ENCODE data around the gene NTNG1.
A peak's percentile ranks its signal among the peaks of the same experiment; 100 is the strongest.
"Not testable (repeated sequence)": the region's sequence is repeated elsewhere in the genome, so short reads cannot be mapped to it uniquely, and the experiment has no call there.

NTNG1 gene

GRCh38 chr1:107200631-107201030, 59.8 kb downstream of the NTNG1 start:
- DNase-seq: no peak

DNA sequence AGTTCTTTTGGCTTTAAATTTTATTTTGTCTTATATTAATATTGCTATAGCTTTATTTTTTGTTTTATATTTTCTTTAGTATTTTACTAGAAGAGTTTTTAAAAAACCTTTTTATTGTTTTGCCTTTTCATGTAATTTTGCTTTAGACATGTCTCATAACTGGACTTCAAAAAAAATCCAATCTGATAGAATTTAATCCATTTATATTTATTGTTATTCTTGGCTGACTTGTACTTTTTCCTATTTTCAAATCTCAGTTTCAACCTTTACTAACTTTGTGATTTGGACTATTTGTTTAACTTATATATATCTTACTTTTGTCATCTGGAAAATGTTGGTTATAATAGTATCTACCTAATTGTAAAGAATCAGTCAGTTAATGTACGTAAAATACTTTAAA, 61.2 kb downstream of the NTNG1 start:
- DNase-seq: no peak

GRCh38 chr1:107213225-107213624, 72.4 kb downstream of the NTNG1 start:
- no peak for DNase-seq

DNA sequence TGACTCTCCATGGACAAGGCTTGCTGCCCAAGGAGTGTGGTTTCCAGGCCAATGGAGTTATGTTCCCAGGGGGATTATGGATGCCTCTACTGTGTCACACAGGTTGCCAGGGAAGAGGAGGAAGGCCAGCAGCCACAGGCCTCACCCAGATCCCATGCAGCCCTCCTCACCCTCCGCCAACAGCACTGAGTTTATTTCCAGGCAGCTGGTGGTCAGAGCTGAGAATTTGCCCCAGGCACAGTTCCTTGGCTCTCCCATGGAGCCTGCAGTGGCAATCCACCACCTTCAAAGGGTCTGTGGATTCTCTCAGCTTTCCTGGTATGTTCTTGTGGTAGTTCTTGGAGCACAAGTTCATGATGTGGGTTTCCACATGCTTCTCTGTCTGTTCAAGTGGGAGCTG, 79.2 kb downstream of the NTNG1 start:
- no peak for DNase-seq

GRCh38 chr1:107225706-107226105, 84.9 kb downstream of the NTNG1 start:
- DNase-seq: no peak

GRCh38 chr1:107228704-107229371, 88.0 kb downstream of the NTNG1 start:
- no peak for DNase-seq

- DNase-seq: no peak
Observed at GRCh38 chr1:107229711-107230110, 88.9 kb downstream of the NTNG1 start.

- DNase-seq: no peak
Observed at GRCh38 chr1:107230121-107230520, 89.3 kb downstream of the NTNG1 start.

DNA sequence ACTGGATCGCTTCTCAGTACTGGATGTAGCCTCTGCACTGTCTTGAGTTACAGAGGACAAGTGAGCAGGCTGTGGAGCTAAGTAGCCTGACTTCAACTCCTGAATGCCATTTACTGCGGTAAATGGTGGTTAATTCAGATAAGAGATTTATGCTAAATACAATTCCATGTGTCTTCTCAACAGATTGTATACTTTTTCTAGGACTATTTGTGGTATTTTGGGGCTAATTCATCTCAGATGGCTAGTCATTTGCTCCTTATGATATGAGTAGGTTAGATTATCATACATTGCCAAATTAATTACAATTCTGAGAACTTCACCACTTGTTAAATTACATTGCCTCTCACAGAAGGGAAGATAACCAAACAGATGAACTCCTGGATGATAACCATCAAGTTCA, 90.5 kb downstream of the NTNG1 start:
- no peak for DNase-seq

DNA sequence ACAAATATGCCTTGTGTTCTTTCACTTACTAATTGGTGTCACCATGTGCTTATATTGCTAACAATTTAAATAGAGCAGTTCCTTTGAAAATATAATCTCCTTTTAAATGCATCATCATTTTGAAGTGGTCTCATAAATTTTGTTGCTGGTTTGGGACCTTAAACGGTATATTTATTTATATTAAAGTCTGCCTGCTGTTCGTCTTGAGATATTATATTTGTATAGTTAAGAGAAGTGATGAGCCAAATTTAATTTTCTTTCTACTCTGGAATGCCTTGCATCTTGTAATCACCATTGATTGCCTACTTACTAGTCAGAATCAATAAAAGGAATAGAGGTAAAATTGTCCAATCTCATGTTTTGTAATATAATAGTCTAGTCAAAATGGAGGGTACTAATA, 91.6 kb downstream of the NTNG1 start:
- no peak for DNase-seq

DNA sequence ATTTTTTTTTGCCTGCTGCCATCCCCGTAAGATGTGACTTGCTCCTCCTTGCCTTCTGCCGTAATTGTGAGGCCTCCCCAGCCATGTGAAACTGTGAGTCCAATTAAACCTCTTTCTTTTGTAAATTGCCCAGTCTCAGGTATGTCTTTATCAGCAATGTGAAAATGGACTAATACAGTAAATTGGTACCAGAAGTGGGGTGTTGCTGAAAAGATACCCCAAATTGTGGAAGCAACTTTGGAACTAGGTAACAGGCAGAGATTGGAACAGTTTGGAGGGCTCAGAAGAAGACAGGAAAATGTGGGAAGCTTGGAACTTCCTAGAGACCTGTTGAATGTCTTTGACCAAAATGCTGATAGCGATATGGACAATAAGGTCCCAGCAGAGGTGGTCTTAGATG, 95.9 kb downstream of the NTNG1 start:
- not testable (repeated sequence) for DNase-seq

DNA sequence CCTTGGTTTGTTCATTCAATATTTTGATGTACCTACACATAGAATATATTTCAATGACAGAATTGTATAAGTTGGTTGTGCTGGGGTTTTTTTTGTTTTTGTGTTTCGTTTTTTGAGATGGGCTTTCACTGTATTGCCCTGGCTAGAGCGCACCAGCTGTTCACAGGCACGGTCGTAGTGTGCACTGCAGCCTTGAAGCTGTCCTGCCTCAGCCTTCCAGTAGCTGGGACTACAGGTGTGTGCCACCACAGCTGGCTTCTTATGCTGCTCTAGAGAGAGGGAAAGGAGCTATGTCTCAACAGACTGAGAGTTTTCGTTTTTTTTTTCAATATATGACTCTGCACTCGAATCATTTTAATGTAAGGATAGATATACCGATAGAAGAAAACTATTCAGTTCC, 102.6 kb downstream of the NTNG1 start:
- no peak for DNase-seq

DNA sequence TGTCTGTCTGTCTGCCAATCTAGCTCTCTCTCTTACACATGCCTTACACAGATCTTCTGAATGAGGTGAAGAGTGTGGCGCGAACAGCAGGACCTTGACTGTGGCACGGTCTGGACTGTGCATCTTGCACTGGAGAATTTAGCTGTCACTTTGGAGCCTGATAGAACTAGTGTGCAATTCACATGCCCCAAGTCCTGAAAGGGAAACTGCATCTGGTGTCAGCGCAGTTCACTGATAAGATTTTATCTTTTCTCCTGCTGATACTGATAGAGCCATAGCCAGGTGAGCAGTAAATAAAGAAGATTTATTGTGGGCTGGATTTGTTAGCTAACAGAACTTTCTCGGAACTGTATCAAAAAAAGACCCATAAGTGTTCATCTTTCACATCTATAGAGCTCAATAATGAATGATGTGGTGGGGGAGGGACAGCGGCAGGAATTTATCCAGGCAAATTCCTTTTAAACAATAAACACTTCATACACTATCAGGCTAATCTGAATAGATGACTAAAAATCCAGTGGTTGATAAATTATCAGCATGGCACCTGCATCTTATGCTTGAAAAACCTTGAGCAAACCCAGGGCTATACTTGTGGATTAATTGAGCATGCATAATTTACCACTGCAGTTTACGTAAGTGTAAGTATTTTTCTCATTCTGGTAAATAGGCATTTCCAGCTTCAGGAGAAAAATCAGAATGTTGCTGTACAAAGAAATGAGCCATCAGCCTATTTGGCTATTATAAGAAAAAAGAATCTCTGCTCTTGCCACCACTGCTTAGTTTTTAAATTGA, 104.1 kb downstream of the NTNG1 start:
- no peak for DNase-seq

- no peak for DNase-seq
Observed at GRCh38 chr1:107246775-107247345, 106.0 kb downstream of the NTNG1 start.

DNA sequence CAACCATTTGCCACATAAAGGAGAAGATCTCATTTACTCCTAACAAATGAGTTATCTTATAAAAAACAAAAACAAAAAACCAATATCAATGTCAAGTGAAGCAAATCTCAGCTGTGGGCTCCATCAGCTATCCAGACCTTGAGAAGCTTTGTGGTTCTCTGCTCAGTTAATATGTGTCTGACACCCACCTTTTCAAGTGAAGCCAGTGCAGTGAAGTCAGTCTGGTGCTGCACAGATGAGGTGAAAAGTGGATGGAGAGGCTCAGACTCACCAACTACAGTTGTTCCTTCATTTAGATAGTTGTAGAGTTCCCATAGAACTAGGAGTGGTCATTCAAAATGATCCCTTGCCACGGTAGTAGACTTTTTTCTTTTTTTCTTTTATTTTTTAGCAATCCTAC, 106.8 kb downstream of the NTNG1 start:
- no peak for DNase-seq

- DNase-seq: peak; percentile 72
Observed at GRCh38 chr1:107250169-107250568, 109.3 kb downstream of the NTNG1 start.

DNA sequence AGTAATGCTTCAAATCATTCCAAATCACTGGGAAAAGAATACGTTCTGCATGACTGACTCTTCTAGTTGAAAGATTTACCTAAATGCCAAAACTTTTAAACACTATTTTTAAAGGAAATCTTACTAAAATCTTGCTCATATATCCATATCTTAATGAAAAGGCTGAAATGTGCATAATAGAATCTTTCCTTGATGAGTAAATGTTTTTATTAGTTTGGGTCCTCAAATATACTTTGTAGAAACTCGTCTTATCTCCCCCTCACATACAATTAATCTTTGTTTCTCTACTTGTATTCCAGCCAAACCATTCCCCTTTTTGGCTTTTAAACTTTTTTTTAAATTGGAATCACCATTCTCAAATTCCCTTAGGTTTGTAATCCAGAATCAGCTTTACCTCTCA, 110.2 kb downstream of the NTNG1 start:
- DNase-seq: no peak

- DNase-seq: no peak
Observed at GRCh38 chr1:107251839-107252238, 111.0 kb downstream of the NTNG1 start.

DNA sequence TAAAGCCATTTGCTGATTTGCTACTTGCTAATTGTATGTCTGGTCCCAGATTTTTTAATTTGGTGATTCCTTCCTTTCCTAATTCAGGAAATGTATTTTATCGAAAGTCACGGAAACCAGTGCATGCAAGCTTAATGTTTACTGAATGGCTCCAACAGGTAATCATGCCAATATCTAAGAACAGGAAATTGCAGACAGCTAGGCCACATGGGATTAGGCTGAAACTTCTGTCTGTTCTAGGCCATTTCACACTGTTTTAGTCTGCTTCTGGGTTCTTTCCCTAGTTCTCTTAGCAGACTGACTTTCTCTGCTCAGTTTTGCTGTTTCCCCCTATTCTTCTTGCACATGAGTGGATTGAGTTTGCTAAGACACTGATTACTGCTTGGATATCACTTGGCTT, 111.4 kb downstream of the NTNG1 start:
- no peak for DNase-seq

GRCh38 chr1:107254306-107254705, 113.5 kb downstream of the NTNG1 start:
- no peak for DNase-seq

GRCh38 chr1:107255469-107255868, 114.6 kb downstream of the NTNG1 start:
- no peak for DNase-seq

GRCh38 chr1:107262467-107263286, 121.8 kb downstream of the NTNG1 start:
- DNase-seq: no peak

- no peak for DNase-seq
Observed at GRCh38 chr1:107263291-107263915, 122.6 kb downstream of the NTNG1 start.

Data from SHP77 treated with DMSO at 0.1 percent for 48 hours (cell line).